Mucosa of stomach (tissue), 1 donor: ENCODE measurements around the gene DSN1.

Source experiments
- H3K27me3 ChIP-seq: one replicate; pipeline ENCODE4 v1.7.0; 2013; ENCODE audit warnings: mild to moderate bottlenecking, low read length; ENCODE audit not compliant: control insufficient read depth, insufficient read depth
- H3K36me3 ChIP-seq: one replicate; pipeline ENCODE4 v1.7.0; 2013; ENCODE audit warnings: low read length; ENCODE audit not compliant: control insufficient read depth, insufficient read depth
- H3K4me1 ChIP-seq: one replicate; pipeline ENCODE4 v1.7.0; 2013; ENCODE audit warnings: mild to moderate bottlenecking, low read length; ENCODE audit not compliant: control insufficient read depth, insufficient read depth
- H3K4me3 ChIP-seq: one replicate; pipeline ENCODE4 v1.7.0; 2013; ENCODE audit warnings: low read length
- H3K9ac ChIP-seq: one replicate; pipeline ENCODE4 v1.7.0; 2013; ENCODE audit warnings: mild to moderate bottlenecking, low read length, moderate library complexity
- H3K9me3 ChIP-seq: one replicate; pipeline ENCODE4 v1.7.0; 2013; ENCODE audit warnings: mild to moderate bottlenecking, low read length, moderate library complexity; ENCODE audit not compliant: control insufficient read depth
- donor health status: Pancreatic carcinoma.

Gene DSN1

DNA sequence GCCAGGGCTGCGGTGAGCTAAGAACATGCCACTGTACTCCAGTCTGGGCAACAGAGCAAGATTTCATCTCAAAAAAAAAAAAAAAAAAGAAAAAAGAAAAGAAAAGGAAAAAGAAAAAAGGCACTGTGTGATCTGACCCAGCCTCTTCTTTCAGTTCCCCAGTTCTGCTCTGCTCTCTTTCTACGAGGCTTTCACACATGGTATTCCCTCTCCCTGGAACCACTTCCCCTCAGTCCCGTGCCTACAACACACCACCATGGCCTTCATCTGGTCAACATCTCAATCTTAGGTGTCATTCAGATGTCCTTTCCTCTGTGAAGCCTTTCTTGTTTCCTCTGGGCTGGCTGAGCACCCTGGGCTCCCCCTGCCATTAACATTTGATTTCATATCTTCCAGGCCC, 2.3 kb upstream of the DSN1 start:
- H3K4me3 ChIP-seq = no peak overlapping the region
- H3K4me1 ChIP-seq = peaks cover 8% of the 10 kb centered on the region
- no peaks in the 10 kb centered on the region for H3K36me3 ChIP-seq
- H3K27me3 ChIP-seq = no peaks in the 10 kb centered on the region
- H3K9ac ChIP-seq = no peak overlapping the region
- no peaks in the 10 kb centered on the region for H3K9me3 ChIP-seq

DNA sequence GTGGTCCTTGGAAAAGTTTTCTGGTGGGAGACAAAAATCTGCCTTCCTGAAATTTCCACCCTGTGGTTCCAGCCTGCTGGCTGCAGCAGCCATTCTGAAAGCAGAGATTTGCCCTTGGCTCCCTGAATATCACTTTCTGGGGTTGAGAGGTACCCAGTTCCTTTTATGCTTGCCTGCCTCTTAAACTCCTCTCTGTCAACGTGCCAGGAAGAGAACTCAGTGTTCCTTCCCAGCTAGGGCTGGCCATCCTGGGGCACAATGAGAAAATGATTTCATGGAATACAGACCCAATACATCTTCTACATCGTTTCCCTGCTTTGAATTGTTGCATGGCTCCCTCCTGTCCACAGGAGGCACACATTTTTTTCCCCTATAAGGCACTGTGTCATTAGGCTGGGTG, 1.6 kb upstream of the DSN1 start:
- H3K27me3 ChIP-seq = no peaks in the 10 kb centered on the region
- H3K9me3 ChIP-seq = no peaks in the 10 kb centered on the region
- no peak overlapping the region for H3K9ac ChIP-seq
- H3K36me3 ChIP-seq = no peaks in the 10 kb centered on the region
- H3K4me1 ChIP-seq = peaks cover 8% of the 10 kb centered on the region
- no peak overlapping the region for H3K4me3 ChIP-seq

DNA sequence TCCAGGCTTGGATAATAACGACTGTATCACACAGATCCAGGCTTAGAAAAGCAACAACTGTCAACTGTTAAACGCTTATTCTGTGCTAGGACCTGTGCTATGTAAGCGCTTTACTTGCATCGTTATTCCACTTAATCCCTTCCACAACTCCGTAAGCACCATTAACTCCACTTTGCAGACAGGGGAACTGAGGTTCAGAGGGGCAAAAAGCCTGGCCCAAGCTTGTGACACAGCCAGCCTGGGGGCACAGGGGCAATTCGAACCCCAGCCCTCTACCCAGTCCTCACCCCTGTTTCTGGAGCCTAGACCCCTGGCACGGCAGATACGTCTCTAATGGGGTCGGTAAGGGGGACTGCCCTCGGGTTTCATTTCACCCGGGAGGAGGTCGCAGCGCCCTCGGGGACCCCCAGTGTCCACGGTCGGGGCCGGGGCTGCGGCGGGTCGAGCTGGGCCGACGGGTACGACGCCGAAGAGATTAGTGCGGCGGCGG, 411 bp downstream of the DSN1 start:
- Histone ChIP-seq H3K27me3 (no peaks in the 10 kb centered on the region), H3K36me3 (no peaks in the 10 kb centered on the region), H3K9ac (peak overlapping the region; percentile 76), H3K4me1 (peaks cover 8% of the 10 kb centered on the region), H3K9me3 (no peaks in the 10 kb centered on the region), H3K4me3 (peak overlapping the region; percentile 87)

DNA sequence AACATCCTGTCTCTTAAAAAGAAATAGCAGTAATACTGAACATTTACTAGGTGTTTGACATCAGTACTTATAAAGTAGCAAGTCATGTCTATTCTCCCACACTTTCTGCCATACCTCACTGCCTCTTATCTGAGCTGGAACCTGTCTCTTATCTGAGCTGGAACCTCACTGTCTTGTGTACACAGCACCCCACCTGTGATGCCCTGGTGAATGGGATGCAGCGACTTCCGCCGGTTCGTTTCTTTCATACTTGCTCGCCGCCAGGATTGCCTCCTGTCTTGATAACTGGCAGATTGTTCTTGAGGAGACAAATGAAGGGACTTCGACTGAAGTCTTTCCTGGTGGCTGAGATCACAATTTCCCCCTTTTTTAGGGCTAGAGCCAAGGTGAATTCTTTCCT, 2.9 kb downstream of the DSN1 start:
- no peaks in the 10 kb centered on the region for H3K9me3 ChIP-seq
- H3K9ac ChIP-seq = no peak overlapping the region
- H3K4me3 ChIP-seq = no peak overlapping the region
- H3K4me1 ChIP-seq = peaks cover 8% of the 10 kb centered on the region
- H3K27me3 ChIP-seq = no peaks in the 10 kb centered on the region
- H3K36me3 ChIP-seq = no peaks in the 10 kb centered on the region

DNA sequence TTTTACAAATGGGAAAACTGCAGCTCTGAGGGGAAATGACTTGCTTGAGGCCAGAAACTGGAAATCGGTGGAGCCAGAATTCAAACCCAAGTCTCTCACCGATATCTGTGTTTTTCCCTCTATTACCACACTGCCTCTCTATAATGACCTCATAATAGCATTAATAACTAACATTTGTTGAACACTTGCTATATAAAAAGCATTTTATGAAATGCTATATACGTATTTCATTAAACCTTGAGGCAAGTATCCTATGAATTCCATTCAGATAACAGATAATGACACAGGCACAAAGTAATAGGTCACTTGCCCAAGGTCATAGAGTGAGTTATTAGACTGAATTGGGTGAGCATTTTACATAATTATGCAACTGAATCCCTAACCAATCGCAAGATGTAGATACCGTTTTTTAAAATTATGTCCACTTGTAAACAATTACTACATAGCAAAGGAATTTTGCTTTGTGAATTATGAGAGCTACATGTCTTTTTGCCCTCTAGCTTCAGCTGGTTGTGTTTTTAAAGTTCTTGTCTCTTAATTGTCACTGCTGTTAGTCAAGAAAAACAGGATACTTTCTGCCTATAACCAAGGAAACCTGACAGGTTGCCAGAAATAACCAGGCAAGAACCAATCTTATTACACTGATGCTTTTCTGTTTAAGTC, 4.7 kb downstream of the DSN1 start:
- Histone ChIP-seq H3K4me1 (peaks cover 8% of the 10 kb centered on the region), H3K36me3 (no peaks in the 10 kb centered on the region), H3K9me3 (no peaks in the 10 kb centered on the region), H3K9ac (no peak overlapping the region), H3K27me3 (no peaks in the 10 kb centered on the region), H3K4me3 (no peak overlapping the region)

DNA sequence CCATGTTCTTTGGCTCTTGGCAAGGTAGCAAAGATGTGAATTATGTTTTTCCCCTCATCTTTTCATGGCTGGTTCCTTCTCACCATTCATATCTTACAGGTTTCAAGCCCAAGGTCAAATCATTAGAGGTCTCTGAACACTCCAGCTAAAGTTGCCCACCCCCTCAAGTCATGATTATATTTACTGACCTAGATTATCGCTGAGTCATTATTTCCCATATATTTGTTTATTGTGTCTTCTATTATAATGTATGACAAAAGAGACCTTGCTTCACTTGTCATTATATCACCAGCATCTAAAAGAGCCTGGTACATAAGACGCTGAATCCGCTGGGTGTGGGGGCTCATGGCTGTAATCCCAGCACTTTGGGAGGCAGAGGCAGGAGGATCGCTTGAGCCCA, 12.4 kb downstream of the DSN1 start:
- no peak overlapping the region for H3K4me3 ChIP-seq

DNA sequence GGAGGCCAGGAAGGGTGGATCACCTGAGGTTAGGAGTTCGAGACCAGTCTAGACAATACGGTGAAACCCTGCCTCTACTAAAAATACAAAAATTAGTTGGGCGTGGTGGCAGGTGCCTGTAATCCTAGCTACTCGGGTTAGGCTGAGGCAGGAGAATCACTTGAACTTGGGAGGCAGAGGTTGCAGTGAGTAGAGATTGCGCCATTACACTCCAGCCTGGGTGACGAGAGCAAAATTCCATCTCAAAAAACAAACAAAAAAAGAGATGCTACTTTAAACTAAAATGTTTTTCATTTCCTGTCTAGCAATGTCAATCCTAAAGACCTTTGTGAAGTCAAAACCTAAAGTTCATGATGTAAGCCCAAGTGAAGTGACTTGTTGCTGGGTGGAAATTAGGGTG, 12.9 kb downstream of the DSN1 start:
- Histone ChIP-seq H3K4me3 (no peak overlapping the region), H3K9me3 (no peaks in the 10 kb centered on the region), H3K36me3 (no peaks in the 10 kb centered on the region), H3K4me1 (no peaks in the 10 kb centered on the region), H3K27me3 (no peaks in the 10 kb centered on the region), H3K9ac (no peak overlapping the region)

More for the DNA sequence above, 12.4 kb downstream of the DSN1 start:
- Histone ChIP-seq H3K27me3 (no peaks in the 10 kb centered on the region), H3K9me3 (no peaks in the 10 kb centered on the region), H3K4me1 (no peaks in the 10 kb centered on the region), H3K9ac (no peak overlapping the region), H3K36me3 (no peaks in the 10 kb centered on the region)

DNA sequence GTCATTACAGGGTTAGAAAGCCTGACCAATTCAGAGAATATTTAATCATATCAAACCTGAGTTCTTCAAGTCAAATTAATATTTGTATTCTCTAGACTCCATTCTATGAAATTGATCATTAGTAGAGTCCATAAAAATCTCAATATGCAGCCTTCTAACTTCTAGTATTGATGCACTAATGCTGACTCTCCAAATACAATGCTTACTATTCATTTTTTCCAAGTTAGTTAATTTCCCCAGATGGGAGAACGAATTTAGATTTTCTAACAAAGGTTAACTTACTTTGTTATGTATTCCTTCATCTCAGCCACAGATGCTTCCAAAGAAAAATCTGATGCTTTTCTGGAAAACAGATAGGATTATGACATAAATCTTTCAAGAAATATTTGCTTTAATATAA, 15.3 kb downstream of the DSN1 start:
- Histone ChIP-seq H3K4me3 (no peak overlapping the region), H3K9ac (no peak overlapping the region), H3K36me3 (no peaks in the 10 kb centered on the region)

DNA sequence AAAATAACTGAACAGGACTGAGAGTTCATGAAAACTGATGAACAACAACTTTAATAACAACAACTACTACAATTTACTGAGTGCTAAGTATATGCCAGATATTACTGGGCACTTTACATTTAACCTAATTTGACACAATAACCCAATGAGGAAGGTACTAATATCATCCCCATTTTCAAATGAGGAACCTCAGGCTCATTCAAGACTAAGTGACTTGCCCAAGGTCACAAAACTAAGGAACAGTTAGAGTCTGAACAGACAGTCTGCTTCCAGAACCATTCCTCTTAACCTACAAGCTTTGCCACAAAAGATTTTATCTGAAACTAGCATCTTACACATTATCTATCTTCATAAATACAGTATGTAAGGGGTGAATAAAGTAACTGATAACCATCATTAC, 17.1 kb downstream of the DSN1 start:
- Histone ChIP-seq H3K9me3 (no peaks in the 10 kb centered on the region), H3K9ac (no peak overlapping the region), H3K4me3 (no peak overlapping the region), H3K27me3 (no peaks in the 10 kb centered on the region), H3K4me1 (no peaks in the 10 kb centered on the region), H3K36me3 (no peaks in the 10 kb centered on the region)

More for the DNA sequence above, 15.3 kb downstream of the DSN1 start:
- no peaks in the 10 kb centered on the region for H3K9me3 ChIP-seq
- no peaks in the 10 kb centered on the region for H3K4me1 ChIP-seq
- H3K27me3 ChIP-seq = no peaks in the 10 kb centered on the region

DNA sequence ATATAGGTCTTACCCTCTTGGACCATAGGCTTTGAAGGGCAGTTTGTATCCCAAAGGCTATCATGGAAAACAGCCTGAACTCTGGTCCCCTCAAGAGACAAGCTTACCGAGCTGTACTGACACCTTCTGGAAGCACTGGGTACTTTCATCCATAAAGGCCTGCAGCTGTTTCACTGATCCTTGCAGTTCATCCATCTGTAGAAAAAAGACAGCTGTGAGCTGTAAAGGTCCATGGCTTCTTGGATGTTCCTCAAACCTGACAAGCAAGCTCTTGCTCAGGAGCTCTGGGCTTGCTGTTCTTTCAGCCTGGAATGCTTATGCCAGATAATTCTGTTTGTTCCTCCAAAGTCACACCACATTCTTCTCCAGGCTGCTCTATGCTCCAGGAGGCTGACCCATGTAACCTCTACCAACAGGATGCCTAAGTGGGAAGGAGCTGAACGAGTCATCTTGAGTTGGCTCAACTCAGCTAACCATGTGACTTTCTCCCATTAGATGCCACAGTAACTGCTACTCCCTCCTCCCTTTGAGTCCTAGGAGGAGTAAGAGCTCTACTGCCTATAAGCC, 18.8 kb downstream of the DSN1 start:
- H3K4me1 ChIP-seq = no peaks in the 10 kb centered on the region
- H3K9me3 ChIP-seq = no peaks in the 10 kb centered on the region
- no peaks in the 10 kb centered on the region for H3K36me3 ChIP-seq
- no peak overlapping the region for H3K9ac ChIP-seq
- no peaks in the 10 kb centered on the region for H3K27me3 ChIP-seq
- no peak overlapping the region for H3K4me3 ChIP-seq

DNA sequence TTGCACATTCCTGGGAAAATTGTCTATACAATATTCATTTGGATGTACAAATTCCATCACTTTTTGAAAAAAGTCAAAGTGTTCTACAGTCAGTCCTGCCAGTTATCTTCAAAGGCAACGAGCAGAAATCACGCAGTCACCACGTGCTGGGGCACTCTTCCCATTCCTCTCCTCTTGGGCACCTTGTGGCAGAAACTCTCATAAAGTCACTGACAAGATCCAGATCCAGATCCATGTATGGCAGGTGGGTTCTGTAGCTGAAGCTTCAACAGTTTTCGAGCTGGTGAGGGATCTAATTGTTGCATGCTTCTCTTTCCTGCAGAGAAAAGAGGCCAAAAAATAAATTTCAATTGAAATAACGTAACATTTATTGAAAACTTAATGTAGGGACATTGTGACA, 21.0 kb downstream of the DSN1 start:
- H3K9ac ChIP-seq = no peak overlapping the region
- H3K4me3 ChIP-seq = no peak overlapping the region
- no peaks in the 10 kb centered on the region for H3K4me1 ChIP-seq
- H3K27me3 ChIP-seq = no peaks in the 10 kb centered on the region
- H3K9me3 ChIP-seq = no peaks in the 10 kb centered on the region
- H3K36me3 ChIP-seq = no peaks in the 10 kb centered on the region

DNA sequence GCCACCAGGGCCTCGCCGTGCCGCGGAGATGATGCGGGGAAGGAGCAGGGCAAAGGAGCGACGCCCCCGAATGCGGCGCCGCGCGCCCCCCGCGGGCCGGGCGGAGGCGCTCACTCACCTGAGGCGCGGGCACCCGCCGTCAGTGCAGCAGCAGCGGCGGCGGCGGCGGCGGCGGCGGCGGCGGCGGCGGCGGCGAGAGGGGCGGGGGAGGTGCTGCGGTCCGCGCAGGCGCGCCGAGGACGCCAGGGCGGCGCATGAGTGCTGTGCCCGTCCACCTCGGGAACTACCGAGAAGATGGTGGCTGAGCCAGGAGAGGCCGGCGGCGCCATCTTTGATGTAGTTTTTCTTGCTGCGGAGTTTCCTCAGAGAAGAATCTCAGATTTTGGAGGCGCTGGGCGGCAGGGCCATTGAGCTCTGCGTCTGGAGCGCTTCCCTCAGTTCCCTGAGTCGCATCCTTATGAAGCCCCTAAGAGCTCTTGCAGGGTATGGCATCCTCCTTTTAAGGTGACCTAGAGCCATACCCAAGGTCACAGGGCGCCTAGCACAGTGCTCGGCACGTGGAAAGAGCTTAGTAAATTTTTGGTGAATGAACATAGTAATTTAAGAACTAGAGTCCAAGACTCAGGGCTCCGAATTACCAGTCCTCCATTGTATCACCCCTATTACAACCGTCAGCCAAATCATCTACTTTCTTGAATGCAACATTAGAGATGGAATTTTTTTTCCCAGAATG, 27.5 kb downstream of the DSN1 start, which contains the start of gene NDRG3:
Gene NDRG3, minus strand, starts transcription at position 164 of the 733 bp plus-strand sequence. CDS start 24,355 bp downstream, outside the sequence.
- Histone ChIP-seq H3K36me3 (no peaks in the 10 kb centered on the region), H3K4me1 (peaks cover 9% of the 10 kb centered on the region)

More for the DNA sequence above, 27.5 kb downstream of the DSN1 start, which contains the start of gene NDRG3:
- H3K9ac ChIP-seq = peak within 1 kb of the TSS; percentile 72
- peak within 1 kb of the TSS; percentile 63 for H3K4me3 ChIP-seq
- H3K27me3 ChIP-seq = no peaks in the 10 kb centered on the region
- H3K9me3 ChIP-seq = no peaks in the 10 kb centered on the region
